AG20443 (cell line): ENCODE measurements around the gene GIPC1.
"Not testable (repeated sequence)": the region's sequence is repeated elsewhere in the genome, so short reads cannot be mapped to it uniquely, and the experiment has no call there.

Experiments used
- DNase-seq: peaks from one replicate; pipeline ENCODE4 v3.0.0; 2012; ENCODE audit warnings: low spot score, mixed read lengths

The GIPC1 gene, protein sequence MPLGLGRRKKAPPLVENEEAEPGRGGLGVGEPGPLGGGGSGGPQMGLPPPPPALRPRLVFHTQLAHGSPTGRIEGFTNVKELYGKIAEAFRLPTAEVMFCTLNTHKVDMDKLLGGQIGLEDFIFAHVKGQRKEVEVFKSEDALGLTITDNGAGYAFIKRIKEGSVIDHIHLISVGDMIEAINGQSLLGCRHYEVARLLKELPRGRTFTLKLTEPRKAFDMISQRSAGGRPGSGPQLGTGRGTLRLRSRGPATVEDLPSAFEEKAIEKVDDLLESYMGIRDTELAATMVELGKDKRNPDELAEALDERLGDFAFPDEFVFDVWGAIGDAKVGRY

GRCh38 chr19:14496029-14496833, at the start of gene GIPC1:
TSS of gene GIPC1 (minus strand) at chr19:14496127. CDS start at chr19:14482976, 13,151 bp downstream.
- DNase-seq, result peak; percentile 100

- no peak for DNase-seq
Measured at GRCh38 chr19:14545716-14546082, 49.8 kb upstream of the GIPC1 start.

GRCh38 chr19:14544977-14545715, 49.2 kb upstream of the GIPC1 start:
- no peak for DNase-seq

- DNase-seq, result peak; percentile 12
Measured at GRCh38 chr19:14544047-14544446, 48.1 kb upstream of the GIPC1 start.

DNA sequence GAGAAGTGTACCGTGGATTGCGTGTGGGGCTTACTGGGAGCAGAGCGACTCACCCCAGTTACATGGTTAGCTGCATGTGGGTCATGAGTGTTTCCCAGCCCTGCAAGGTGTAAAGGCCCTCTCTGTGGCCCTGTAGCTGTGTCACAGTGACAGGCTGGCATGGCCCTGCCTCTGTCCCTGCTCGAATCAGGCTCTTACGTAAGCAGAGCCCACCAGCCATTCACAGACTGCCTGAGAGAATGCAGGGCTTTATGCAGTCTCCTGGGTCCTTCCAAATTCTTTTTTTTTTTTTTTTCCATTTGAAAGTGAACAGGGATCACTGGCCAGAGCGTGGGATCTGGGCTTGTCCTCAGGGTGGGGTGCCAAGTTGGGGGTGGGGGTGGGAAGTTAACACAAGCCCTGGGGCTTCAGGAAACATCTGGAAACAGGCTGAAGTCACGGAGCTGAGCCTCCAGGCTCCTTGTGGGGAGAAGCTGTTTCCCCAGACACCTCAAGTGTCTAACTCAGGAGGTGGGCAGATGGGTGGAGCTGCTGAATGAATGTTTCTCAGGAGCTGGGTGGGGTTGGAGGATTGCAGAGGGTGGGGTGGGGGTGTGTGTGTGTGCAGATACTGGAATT, 46.9 kb upstream of the GIPC1 start:
- peak; percentile 56 for DNase-seq

GRCh38 chr19:14541979-14542378, 46.1 kb upstream of the GIPC1 start:
- DNase-seq, result not testable (repeated sequence)

DNA sequence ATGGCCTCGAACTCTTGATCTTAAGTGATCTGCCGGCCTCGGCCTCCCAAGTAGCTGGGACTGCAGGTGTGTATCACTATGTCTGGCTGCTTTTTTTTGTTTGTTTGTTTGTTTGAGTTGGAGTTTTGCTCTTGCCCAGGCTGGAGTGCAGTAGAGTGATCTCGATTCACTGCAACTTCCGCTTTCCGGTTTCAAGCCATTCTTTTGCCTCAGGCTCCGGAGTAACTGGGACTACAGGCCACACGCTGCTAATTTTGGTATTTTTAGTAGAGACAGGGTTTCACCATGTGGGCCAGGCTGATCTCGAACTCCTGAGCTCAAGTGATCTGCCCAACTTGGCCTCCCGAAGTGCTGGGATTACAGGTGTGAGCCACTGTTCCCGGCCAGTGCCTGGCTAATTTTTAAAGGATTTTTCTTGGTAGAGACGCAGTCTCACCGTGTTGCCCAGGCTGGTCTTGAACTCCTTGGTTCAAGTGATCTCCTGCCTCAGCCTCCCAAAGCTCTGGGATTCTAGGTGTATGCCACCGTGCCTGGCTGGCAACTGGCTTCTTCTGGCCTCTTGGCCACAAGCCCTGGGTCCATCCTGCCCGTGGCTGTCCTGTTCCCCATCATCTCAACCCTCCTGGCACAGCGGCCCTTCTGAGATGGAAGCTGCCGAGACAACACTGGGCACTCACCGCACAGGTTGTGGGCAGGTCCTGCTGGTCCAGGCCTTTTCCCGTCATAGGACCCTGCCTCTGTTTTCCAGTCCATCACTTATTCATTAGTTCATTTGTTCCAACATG, 45.0 kb upstream of the GIPC1 start:
- no peak for DNase-seq

GRCh38 chr19:14536926-14537692, 41.2 kb upstream of the GIPC1 start:
- DNase-seq, result peak; percentile 55

DNA sequence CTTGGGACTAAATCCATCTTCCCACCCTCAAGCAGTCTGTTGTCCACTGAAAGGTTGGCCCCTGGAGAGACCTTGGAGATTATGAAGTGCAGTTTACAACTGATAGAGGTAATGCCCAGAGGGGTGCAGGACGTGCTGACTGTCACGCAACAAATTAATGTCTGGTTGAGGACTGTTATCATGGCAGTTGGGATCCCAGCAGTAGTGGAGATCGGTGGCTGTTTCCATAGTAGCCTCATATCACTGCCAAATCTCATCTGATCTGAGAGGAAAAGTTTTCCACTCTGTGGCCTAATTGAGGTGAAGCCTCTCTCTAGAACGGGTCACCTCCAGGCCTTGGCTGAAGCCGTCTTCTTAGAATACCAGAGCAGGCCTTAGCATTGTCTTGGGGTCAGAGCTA, 37.5 kb upstream of the GIPC1 start:
- DNase-seq, result no peak

- no peak for DNase-seq
Measured at GRCh38 chr19:14530506-14530905, 34.6 kb upstream of the GIPC1 start.

DNA sequence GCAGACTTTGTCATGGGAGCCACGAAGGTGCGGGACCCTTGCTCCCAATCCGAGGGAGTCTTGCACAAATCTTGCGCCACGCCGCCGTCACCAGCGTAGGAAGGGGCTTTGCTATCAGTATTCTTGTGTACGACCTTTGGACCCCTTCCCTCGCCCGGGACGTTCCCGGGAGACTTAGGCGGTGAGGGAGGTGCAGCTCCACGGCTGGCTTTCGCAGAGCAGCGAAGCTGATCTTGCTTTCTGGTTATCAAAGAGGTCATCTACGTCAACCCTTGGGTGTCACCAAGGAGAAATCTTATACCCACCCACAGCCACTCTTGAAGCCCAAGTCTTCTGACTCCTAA, 34.0 kb upstream of the GIPC1 start:
- peak; percentile 7 for DNase-seq

DNA sequence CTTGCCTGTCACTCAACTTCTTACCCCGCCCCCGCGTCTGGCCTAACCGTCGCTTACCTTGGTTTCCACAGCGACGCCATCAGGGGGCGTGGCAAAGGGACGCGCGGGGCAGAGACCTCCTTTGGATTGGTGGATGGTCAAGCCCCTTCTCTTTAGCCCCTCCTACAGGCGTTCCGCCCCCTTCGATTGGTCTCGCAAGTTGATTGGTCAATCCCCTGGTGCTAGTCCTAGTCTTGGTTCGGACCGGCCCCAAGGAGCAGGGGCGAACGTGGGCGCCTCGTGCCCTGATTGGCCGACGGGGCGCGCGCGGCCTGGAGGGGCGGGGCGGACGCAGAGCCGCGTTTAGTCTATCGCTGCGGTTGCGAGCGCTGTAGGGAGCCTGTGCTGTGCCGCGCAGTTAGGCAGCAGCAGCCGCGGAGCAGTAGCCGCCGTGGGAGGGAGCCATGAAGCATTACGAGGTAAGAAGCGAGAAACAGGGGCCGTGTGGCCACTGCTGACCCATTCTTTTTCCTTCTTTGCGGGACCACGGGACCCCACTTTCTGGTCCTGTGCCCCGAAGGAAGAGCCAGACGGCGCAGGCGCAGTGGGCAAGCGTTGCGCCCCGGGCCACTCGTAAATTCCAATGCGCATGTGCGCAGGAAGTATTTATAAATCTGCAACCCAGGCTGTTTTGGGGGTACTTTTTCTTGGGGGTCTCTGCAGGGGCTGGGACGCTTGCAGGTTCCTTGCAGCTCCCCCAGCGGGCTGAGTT, 33.5 kb upstream of the GIPC1 start, which contains the start of gene TECR:
Gene TECR, plus strand, starts transcription at position 341 of the 751 bp plus-strand sequence. Its CDS starts 103 bp downstream, at position 444.
- DNase-seq, result peak; percentile 97

DNA sequence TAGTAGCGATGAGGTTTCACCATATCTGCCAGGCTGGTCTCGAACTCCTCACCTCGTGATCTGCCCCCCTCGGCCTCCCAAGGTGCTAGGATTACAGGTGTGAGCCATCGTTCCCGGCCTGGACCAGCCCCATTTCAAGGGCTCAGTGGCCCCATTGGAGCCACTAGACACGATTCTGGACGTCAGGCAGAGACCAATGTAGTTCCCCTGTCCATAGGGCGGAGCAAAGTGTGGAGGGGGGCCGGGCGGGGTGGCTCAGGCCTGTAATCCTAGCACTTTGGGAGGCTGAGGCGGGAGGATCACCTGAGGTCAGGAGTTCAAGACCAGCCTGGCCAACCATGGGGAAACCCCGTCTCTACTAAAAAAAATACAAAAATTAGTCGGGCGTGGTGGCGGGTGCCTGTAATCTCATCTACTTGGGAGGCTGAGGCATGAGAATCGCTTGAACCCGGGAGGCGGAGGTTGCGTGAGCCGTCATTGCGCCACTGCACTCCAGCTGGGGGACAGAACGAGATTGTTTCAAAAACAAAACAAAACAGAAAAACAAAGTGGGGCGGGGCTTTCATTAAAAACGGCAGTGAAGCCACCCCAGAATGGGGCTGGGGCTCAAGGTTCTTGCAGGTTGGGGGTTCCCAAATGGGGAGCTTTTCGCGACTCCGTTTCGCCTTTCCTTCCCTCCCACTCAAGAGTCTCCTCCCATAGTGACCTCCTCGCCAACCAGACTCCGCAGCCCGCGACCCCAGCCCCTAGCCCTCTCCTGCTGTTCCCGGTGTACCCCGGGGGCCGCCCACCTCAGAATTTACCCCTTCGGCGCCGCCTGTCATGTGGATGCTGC, 32.7 kb upstream of the GIPC1 start:
- DNase-seq, result no peak

DNA sequence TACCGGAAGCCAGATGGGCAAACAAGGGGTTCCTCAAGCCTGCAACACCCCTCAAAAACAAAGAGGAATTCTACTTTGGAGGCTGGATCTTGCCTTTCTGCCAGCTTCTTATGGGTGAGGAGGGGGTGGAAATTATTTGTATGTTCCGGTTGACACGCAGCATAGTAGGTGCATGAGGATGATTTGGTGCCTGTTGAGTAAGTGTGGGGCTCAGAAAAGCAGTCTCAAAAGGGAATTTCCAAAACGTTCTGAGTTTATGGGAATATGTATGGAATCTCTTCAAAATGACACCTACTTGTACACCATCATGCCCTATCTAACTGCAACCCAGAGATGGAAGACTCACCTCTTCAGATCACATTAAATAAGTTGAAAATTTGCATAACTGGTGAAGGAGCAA, 30.5 kb upstream of the GIPC1 start:
- DNase-seq, result no peak

DNA sequence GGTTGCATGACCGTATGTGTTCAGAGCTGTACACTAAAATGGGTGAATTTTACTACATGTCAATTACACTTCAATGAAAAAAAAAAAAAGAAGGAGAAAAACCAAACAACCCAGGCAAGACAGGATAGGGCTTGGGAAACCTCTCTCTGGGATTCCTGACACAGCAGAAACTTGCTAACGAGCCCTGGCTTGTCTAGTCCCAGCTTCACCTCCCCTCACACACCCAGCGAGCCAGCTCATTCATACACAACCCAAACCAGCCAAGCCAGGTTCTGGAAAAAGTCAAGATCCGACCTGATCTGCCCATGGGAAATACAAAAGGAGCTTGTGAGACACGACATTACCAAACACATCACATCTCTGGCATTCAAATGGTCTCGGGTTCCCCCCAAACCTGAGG, 29.8 kb upstream of the GIPC1 start:
- DNase-seq, result no peak

- DNase-seq, result no peak
Measured at GRCh38 chr19:14520543-14520942, 24.6 kb upstream of the GIPC1 start.

DNA sequence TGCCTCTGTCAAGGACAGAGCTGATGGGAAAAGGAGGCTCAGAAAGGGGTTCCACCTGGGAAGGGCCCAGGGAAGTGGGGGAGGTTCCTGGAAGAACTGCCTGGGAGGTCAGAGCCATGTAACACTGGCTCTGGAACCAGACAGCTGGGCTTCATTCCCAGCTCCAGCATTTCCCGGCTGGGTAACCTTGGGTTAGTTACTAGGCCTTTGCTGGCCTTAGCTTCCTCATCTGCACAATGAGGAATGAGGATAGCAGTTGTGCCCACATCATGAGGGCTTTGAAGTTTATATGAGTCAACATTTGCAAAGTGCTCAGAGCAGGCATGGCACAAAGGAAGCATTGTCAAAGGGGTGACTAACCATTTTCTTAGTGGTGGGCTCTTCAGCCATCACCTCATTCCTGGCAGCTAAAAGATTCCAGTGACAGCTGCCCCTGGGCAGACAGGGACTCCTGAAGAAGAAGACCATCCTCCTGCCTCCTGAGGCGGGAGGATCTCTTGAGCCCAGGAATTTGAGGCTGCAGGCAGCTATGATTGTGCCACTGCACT, 24.0 kb upstream of the GIPC1 start:
- no peak for DNase-seq

DNA sequence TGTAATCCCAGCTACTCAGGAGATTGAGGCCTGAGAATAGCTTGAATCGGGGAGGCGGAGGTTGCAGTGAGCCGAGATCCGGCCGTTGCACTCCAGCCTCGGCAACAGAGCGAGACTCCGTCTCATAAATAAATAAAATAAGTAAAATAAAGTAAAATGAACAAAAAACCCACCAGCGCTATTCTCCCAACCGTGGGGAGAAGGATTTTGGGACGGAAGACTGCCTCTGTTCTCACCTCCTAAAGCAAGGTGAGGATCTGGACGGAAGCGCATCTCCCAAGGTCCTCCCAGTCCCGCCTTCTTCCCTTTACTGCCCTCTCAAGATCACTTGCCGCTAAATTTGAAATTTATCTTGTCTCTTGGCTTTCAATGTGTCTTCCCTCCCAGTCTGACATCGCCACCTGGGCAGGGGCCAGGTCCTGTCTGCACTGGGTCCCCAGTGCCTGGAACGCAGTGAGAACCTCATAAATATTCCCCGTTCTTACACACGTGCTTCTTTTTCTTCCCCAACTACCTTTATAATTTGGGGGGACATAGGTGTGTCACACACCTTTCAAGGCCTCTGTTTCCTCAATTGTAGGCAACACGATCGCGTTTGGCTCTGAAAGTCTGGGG, 23.4 kb upstream of the GIPC1 start:
- DNase-seq, result no peak
